Astrocyte (in vitro differentiated cells and primary cell): ENCODE data around the gene HOXD9.

Experiments
- EZH2 ChIP-seq: IDR thresholded peaks from 2 replicates; pipeline ENCODE4 v1.6.1; 2012; ENCODE audit warnings: mild to moderate bottlenecking, low read length, inconsistent platforms; ENCODE audit not compliant: insufficient read depth
- TF ChIP-seq, protein P1 (sequence below): IDR thresholded peaks from 2 replicates; pipeline ENCODE4 v1.5.1; 2011; ENCODE audit warnings: low read depth, mild to moderate bottlenecking, inconsistent platforms, low read length, moderate library complexity; ENCODE audit not compliant: insufficient read depth

DNA sequence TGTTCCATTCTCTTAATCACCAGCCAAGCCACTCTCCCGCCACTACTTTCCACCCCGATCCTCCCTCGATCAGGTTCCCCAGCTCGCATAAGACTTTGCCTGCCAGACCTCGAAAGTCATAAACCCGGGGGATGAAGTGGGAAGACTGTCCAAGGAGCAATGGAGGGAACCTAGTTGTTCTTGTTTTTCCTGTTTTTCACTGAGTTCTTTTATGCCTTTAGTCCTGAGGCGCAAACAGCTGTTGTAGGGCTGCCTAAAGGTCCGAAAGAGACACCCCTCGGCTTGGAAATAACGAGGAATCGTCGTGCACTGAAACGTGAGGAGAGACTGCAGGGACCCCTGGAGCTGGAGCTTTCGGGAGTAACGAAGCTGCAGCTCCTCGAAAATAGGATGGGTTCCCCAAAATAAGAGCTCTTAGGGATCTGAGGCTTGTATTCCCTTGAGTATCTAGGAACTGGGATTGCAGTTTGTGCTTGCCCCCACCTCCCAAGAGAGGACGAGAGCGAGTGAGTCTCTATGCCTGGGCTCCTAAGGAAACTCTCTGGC, 24.6 kb upstream of the HOXD9 start:
- TF ChIP-seq, protein P1, sequence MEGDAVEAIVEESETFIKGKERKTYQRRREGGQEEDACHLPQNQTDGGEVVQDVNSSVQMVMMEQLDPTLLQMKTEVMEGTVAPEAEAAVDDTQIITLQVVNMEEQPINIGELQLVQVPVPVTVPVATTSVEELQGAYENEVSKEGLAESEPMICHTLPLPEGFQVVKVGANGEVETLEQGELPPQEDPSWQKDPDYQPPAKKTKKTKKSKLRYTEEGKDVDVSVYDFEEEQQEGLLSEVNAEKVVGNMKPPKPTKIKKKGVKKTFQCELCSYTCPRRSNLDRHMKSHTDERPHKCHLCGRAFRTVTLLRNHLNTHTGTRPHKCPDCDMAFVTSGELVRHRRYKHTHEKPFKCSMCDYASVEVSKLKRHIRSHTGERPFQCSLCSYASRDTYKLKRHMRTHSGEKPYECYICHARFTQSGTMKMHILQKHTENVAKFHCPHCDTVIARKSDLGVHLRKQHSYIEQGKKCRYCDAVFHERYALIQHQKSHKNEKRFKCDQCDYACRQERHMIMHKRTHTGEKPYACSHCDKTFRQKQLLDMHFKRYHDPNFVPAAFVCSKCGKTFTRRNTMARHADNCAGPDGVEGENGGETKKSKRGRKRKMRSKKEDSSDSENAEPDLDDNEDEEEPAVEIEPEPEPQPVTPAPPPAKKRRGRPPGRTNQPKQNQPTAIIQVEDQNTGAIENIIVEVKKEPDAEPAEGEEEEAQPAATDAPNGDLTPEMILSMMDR, result no peak
- TF ChIP-seq EZH2, result peak; percentile 63
